ENCODE results near the gene MERTK.

DNA sequence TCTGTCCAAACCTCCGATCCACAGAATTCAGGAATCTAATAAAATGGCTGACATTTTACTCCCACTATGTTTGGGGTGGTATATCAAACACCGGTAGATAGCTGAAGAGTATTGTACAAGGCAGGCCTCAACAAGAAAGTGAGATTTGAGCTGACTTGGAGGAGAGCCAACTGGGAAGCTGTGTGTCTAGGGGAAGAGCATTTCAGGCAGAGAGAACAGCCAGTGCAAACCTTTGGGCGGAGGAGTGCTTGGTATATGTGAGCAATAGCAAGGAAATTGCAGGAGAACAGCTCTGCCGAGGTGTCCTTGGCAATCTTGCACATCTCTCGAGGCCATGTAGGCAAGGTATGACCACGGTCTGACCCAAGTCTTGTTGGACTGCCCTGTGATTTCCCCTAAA, 1.8 kb upstream of the MERTK start:
- no peak for TF ChIP-seq ZFX (IDR thresholded peaks at IDR 0.05)
- TF ChIP-seq, protein P1, sequence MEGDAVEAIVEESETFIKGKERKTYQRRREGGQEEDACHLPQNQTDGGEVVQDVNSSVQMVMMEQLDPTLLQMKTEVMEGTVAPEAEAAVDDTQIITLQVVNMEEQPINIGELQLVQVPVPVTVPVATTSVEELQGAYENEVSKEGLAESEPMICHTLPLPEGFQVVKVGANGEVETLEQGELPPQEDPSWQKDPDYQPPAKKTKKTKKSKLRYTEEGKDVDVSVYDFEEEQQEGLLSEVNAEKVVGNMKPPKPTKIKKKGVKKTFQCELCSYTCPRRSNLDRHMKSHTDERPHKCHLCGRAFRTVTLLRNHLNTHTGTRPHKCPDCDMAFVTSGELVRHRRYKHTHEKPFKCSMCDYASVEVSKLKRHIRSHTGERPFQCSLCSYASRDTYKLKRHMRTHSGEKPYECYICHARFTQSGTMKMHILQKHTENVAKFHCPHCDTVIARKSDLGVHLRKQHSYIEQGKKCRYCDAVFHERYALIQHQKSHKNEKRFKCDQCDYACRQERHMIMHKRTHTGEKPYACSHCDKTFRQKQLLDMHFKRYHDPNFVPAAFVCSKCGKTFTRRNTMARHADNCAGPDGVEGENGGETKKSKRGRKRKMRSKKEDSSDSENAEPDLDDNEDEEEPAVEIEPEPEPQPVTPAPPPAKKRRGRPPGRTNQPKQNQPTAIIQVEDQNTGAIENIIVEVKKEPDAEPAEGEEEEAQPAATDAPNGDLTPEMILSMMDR (conservative IDR thresholded peaks at IDR 0.05) = no peak

All from C4-2B (cell line).